Measurements from ENCODE around the gene RND2. TPM values are rescaled to one million over a fixed set of nuclear protein-coding genes. Genes with fewer than 3 reads are reported as not detected.
A peak's percentile ranks its signal among the peaks of the same experiment; 100 is the strongest.

Gene RND2
- total and polyA plus RNA-seq, 9 of the 15 experiments (the other 6 are each of a cell fraction or from before 2014, with no cell fraction given) = 0.15 to 1.9 (median 0.98) TPM

- TF ChIP-seq ELK1 (CRISPR knock-in tag; IDR thresholded peaks at IDR 0.05) (no peak), RFX7 (CRISPR knock-in tag; IDR thresholded peaks at IDR 0.05) (no peak), THRAP3 (IDR thresholded peaks at IDR 0.05; ENCODE audit: borderline replicate concordance) (no peak), CEBPZ (IDR thresholded peaks at IDR 0.05; ENCODE audit: borderline replicate concordance, low read depth, low read length) (no peak), ZNF408 (CRISPR knock-in tag; IDR thresholded peaks at IDR 0.05; ENCODE audit: low read depth) (no peak), MYNN (IDR thresholded peaks at IDR 0.05) (peak; percentile 61; the same call in 1 of the 2 replicates), MYNN (CRISPR knock-in tag; IDR thresholded peaks at IDR 0.05) (no peak), ZNF507 (tag; conservative IDR thresholded peaks at IDR 0.05) (no peak), KDM4B (IDR thresholded peaks at IDR 0.05; ENCODE audit: borderline replicate concordance in 2 of 2, low read depth in 1 of 2) (no peak), ZNF174 (CRISPR knock-in tag; IDR thresholded peaks at IDR 0.05) (no peak), RERE (CRISPR knock-in tag; IDR thresholded peaks at IDR 0.05; ENCODE audit: borderline replicate concordance) (no peak), CTBP1 (IDR thresholded peaks at IDR 0.05; ENCODE audit: borderline replicate concordance) (peak; percentile 84), TFAP4 (CRISPR knock-in tag; IDR thresholded peaks at IDR 0.05; ENCODE audit: borderline replicate concordance) (peak; percentile 49; the same call in 1 of the 2 replicates), PML (IDR thresholded peaks at IDR 0.05; ENCODE audit: low read length) (no peak)
Measured at GRCh38 chr17:43020789-43021740, 4.0 kb upstream of the RND2 start (continued).

Measured in K562 (cell line).